HepG2 (cell line): ENCODE data around the gene HHLA2. TPM values are rescaled to one million over a fixed set of nuclear protein-coding genes. Genes with fewer than 3 reads are reported as not detected.

Source experiments
- CBX5 ChIP-seq: sonication (generic); formaldehyde crosslinking; IDR thresholded peaks from 2 replicates; pipeline ENCODE4 v1.4.0; 2020; ENCODE audit warnings: missing genetic modification reagents, borderline replicate concordance
- DNMT1 ChIP-seq: sonication (generic); formaldehyde crosslinking; IDR thresholded peaks from 2 replicates; pipeline ENCODE4 v1.5.1; 2020; ENCODE audit warnings: mild to moderate bottlenecking, missing genetic modification reagents
- GFI1 ChIP-seq: sonication (generic); formaldehyde crosslinking; IDR thresholded peaks from 2 replicates; pipeline ENCODE4 v1.5.0; 2020; ENCODE audit warnings: missing genetic modification reagents, mild to moderate bottlenecking, borderline replicate concordance
- JUNB ChIP-seq: sonication (generic); formaldehyde crosslinking; IDR thresholded peaks from 2 replicates; pipeline ENCODE4 v1.8.0; 2022; ENCODE audit warnings: missing genetic modification reagents, mild to moderate bottlenecking, borderline replicate concordance
- NFE2L1 ChIP-seq: sonication (generic); formaldehyde crosslinking; IDR thresholded peaks from 2 replicates; pipeline ENCODE4 v1.4.0; 2020; ENCODE audit warnings: missing genetic modification reagents, mild to moderate bottlenecking, borderline replicate concordance
- NR2F6 ChIP-seq, 2 experiments: IDR thresholded peaks; 2 replicates each; pipeline ENCODE4 v1.6.1; 2016; ENCODE audit warnings: antibody characterized with exemption in 1 of 2, mild to moderate bottlenecking in 1 of 2
- ONECUT2 ChIP-seq: sonication (generic); formaldehyde crosslinking; IDR thresholded peaks from 2 replicates; pipeline ENCODE4 v1.4.0; 2020; ENCODE audit warnings: missing genetic modification reagents
- PHB2 ChIP-seq: fragments of 450-650 bp; IDR thresholded peaks from 2 replicates; pipeline ENCODE4 v1.6.1; 2018; ENCODE audit not compliant: partially characterized antibody
- PPARG ChIP-seq: conservative IDR thresholded peaks from 2 replicates; pipeline ENCODE4 v1.6.1; 2016; ENCODE audit warnings: missing biosample characterization, missing genetic modification reagents
- PRDM4 ChIP-seq: sonication (generic); formaldehyde crosslinking; IDR thresholded peaks from 2 replicates; pipeline ENCODE4 v1.9.0; 2021; ENCODE audit warnings: missing genetic modification reagents, borderline replicate concordance
- SMC3 ChIP-seq: IDR thresholded peaks from 2 replicates; pipeline ENCODE4 v1.6.1; 2011; ENCODE audit warnings: low read length, improper control_type of control experiment
- SP5 ChIP-seq: IDR thresholded peaks from 2 replicates; pipeline ENCODE4 v1.6.1; 2016; ENCODE audit warnings: low read depth, borderline replicate concordance
- TCF12 ChIP-seq, 2 experiments: fragments of 450-650 bp in 1 of 2; sonication (generic) in 1 of 2; formaldehyde crosslinking in 1 of 2; IDR thresholded peaks; 2 replicates each; pipeline versions ENCODE4 v1.6.1 to v1.8.0; 2017 to 2022; ENCODE audit warnings: antibody characterized with exemption in 1 of 2, mild to moderate bottlenecking in 1 of 2, missing genetic modification reagents in 1 of 2, moderate library complexity in 1 of 2
- THYN1 ChIP-seq: sonication (generic); formaldehyde crosslinking; IDR thresholded peaks from 2 replicates; pipeline ENCODE4 v1.8.1; 2023; ENCODE audit warnings: low read depth, mild to moderate bottlenecking, moderate library complexity, missing genetic modification reagents, borderline replicate concordance
- YY1 ChIP-seq: IDR thresholded peaks from 2 replicates; pipeline ENCODE4 v1.6.1; 2011; ENCODE audit warnings: low read length, low read depth, moderate library complexity, mild to moderate bottlenecking; ENCODE audit not compliant: insufficient read depth, insufficient replicate concordance
- ZKSCAN5 ChIP-seq: sonication (generic); formaldehyde crosslinking; IDR thresholded peaks from 2 replicates; pipeline ENCODE4 v1.5.1; 2020; ENCODE audit warnings: mild to moderate bottlenecking, missing genetic modification reagents
- ZNF12 ChIP-seq: sonication (generic); formaldehyde crosslinking; IDR thresholded peaks from 2 replicates; pipeline ENCODE4 v1.5.0; 2020; ENCODE audit warnings: missing genetic modification reagents
- ZNF256 ChIP-seq: sonication (generic); formaldehyde crosslinking; conservative IDR thresholded peaks from 2 replicates; pipeline ENCODE4 v1.4.0; 2020; ENCODE audit warnings: missing genetic modification reagents
- ZNF264 ChIP-seq: sonication (generic); formaldehyde crosslinking; IDR thresholded peaks from 2 replicates; pipeline ENCODE4 v1.4.0; 2020; ENCODE audit warnings: missing genetic modification reagents
- ZNF317 ChIP-seq: sonication (generic); formaldehyde crosslinking; IDR thresholded peaks from 2 replicates; pipeline ENCODE4 v1.5.0; 2020; ENCODE audit warnings: mild to moderate bottlenecking, missing genetic modification reagents
- ZNF33B ChIP-seq: sonication (generic); formaldehyde crosslinking; IDR thresholded peaks from 2 replicates; pipeline ENCODE4 v1.5.1; 2020; ENCODE audit warnings: mild to moderate bottlenecking, missing genetic modification reagents
- ZNF343 ChIP-seq: sonication (generic); formaldehyde crosslinking; IDR thresholded peaks from 2 replicates; pipeline ENCODE4 v1.4.0; 2020; ENCODE audit warnings: mild to moderate bottlenecking, missing genetic modification reagents
- ZNF354B ChIP-seq: sonication (generic); formaldehyde crosslinking; IDR thresholded peaks from 2 replicates; pipeline ENCODE4 v1.8.0; 2022; ENCODE audit warnings: mild to moderate bottlenecking, missing genetic modification reagents
- ZNF670 ChIP-seq: sonication (generic); formaldehyde crosslinking; IDR thresholded peaks from 2 replicates; pipeline ENCODE4 v1.8.0; 2022; ENCODE audit warnings: mild to moderate bottlenecking, missing genetic modification reagents, borderline replicate concordance
- polyA plus RNA-seq, 8 experiments: library from polyadenylated mRNA; depleted of rRNA in 3 of 8; stranded (reverse) in 7 of 8; unstranded in 1 of 8; fragments of >200 nt; fragmentation: Illumina TruSeq in 4 of 8; extraction: Trizol in 4 of 8; gene quantifications; 2 replicates each; pipeline versions ENCODE4 v1.2.1 to v1.2.3, GENCODE V29; 2011 to 2016; ENCODE audit warnings: low read depth in 4 of 8, missing spikeins in 1 of 8, mixed read lengths in 1 of 8; ENCODE audit not compliant: insufficient read depth in 1 of 8
- total RNA-seq, 5 experiments: library from RNA; depleted of rRNA; stranded (reverse); fragments of >200 nt; fragmentation: Illumina TruSeq; extraction: Trizol; gene quantifications; 2 replicates each; pipeline ENCODE4 v1.2.3, GENCODE V29; 2016; ENCODE audit warnings: low read depth in 1 of 5
- TF ChIP-seq, protein P1 (sequence below): sonication (generic); formaldehyde crosslinking; IDR thresholded peaks from 2 replicates; pipeline ENCODE4 v1.4.0; 2020; ENCODE audit warnings: missing genetic modification reagents
- TF ChIP-seq, protein P2 (sequence below): sonication (generic); formaldehyde crosslinking; IDR thresholded peaks from 2 replicates; pipeline ENCODE4 v1.4.0; 2020; ENCODE audit warnings: missing genetic modification reagents, mild to moderate bottlenecking, borderline replicate concordance

HHLA2 gene
- total and polyA plus RNA-seq, 2 of the 13 experiments (the other 11 are each of a cell fraction or from before 2014, with no cell fraction given), result not detected

DNA sequence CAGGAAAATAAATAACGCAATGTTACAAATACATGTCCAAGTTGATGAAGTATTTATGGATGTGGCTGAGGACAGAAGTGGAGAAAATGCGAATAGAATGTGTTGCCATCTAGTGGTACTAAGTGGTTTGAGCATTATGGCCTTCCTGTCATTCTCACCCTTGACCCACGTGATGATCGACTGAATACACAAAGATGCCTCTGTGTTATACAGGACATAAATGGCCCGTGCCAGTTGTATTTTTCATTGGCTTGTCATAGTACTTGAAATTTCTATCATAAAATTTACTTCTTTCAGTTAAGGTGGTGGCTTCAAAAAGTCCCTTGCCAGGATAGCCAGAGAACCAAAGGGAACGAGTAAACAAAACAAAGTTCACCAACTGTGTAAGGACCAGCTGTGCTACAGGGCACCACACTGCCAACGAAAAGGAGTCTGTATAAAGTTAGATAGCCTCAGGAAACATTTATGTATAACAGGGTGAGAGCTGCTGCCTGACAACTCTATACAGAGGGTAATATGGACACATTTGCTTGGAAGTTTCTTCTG, 110.4 kb downstream of the HHLA2 start (continued):
- TF ChIP-seq ZNF256, result no peak
- TF ChIP-seq ZKSCAN5 (CRISPR knock-in tag), result no peak
- TF ChIP-seq ZNF12 (CRISPR knock-in tag), result no peak
- no peak for TF ChIP-seq GFI1 (CRISPR knock-in tag)
- no peak for TF ChIP-seq ZNF670 (CRISPR knock-in tag)
- no peak for TF ChIP-seq NR2F6 (IDR thresholded peaks at IDR 0.05)
- peak; percentile 37; the same call in 1 of the 2 replicates for TF ChIP-seq NR2F6 (CRISPR knock-in tag; IDR thresholded peaks at IDR 0.05)
- TF ChIP-seq, protein P1, sequence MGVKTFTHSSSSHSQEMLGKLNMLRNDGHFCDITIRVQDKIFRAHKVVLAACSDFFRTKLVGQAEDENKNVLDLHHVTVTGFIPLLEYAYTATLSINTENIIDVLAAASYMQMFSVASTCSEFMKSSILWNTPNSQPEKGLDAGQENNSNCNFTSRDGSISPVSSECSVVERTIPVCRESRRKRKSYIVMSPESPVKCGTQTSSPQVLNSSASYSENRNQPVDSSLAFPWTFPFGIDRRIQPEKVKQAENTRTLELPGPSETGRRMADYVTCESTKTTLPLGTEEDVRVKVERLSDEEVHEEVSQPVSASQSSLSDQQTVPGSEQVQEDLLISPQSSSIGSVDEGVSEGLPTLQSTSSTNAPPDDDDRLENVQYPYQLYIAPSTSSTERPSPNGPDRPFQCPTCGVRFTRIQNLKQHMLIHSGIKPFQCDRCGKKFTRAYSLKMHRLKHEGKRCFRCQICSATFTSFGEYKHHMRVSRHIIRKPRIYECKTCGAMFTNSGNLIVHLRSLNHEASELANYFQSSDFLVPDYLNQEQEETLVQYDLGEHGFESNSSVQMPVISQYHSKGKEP (CRISPR knock-in tag), result no peak
- TF ChIP-seq, protein P2, sequence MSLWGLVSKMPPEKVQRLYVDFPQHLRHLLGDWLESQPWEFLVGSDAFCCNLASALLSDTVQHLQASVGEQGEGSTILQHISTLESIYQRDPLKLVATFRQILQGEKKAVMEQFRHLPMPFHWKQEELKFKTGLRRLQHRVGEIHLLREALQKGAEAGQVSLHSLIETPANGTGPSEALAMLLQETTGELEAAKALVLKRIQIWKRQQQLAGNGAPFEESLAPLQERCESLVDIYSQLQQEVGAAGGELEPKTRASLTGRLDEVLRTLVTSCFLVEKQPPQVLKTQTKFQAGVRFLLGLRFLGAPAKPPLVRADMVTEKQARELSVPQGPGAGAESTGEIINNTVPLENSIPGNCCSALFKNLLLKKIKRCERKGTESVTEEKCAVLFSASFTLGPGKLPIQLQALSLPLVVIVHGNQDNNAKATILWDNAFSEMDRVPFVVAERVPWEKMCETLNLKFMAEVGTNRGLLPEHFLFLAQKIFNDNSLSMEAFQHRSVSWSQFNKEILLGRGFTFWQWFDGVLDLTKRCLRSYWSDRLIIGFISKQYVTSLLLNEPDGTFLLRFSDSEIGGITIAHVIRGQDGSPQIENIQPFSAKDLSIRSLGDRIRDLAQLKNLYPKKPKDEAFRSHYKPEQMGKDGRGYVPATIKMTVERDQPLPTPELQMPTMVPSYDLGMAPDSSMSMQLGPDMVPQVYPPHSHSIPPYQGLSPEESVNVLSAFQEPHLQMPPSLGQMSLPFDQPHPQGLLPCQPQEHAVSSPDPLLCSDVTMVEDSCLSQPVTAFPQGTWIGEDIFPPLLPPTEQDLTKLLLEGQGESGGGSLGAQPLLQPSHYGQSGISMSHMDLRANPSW (CRISPR knock-in tag), result no peak
- no peak for TF ChIP-seq PHB2
- no peak for TF ChIP-seq ZNF33B (CRISPR knock-in tag)
- TF ChIP-seq SMC3, result peak; percentile 61
- no peak for TF ChIP-seq ZNF354B
- TF ChIP-seq ZNF264 (CRISPR knock-in tag), result no peak
- no peak for TF ChIP-seq ONECUT2 (CRISPR knock-in tag)
- no peak for TF ChIP-seq JUNB
- TF ChIP-seq TCF12 (IDR thresholded peaks at IDR 0.05), result no peak
- TF ChIP-seq TCF12 (CRISPR knock-in tag; IDR thresholded peaks at IDR 0.05), result no peak
- no peak for TF ChIP-seq ZNF343
- no peak for TF ChIP-seq CBX5 (CRISPR knock-in tag)
- TF ChIP-seq THYN1, result no peak
- TF ChIP-seq SP5 (CRISPR knock-in tag), result no peak
- no peak for TF ChIP-seq YY1
- TF ChIP-seq PRDM4 (CRISPR knock-in tag), result no peak
- TF ChIP-seq DNMT1 (CRISPR knock-in tag), result no peak
- TF ChIP-seq NFE2L1 (CRISPR knock-in tag), result no peak
- no peak for TF ChIP-seq ZNF317 (CRISPR knock-in tag)
- peak; percentile 72 for TF ChIP-seq PPARG (CRISPR knock-in tag)
